Vagina (tissue), 2 donors: ENCODE measurements around the gene DMRT1.

ENCODE experiments used
- CTCF ChIP-seq, 3 experiments: fragments of 450-650 bp in 2 of 3; fragments of 200-600 bp in 1 of 3; sonication (generic) in 1 of 3; IDR thresholded peaks; one replicate each; pipeline ENCODE4 v1.5.1; 2017 to 2019; ENCODE audit warnings: antibody characterized with exemption in 3 of 3, mild to moderate bottlenecking in 2 of 3, moderate library complexity in 2 of 3
- POLR2A ChIP-seq, 2 donors: fragments of 450-650 bp; IDR thresholded peaks; one replicate each; pipeline ENCODE4 v1.6.1; 2017; ENCODE audit warnings: antibody characterized with exemption in 2 of 2, mild to moderate bottlenecking in 2 of 2, moderate library complexity in 2 of 2

- TF ChIP-seq CTCF (IDR thresholded peaks at IDR 0.05) (no peak), POLR2A (IDR thresholded peaks at IDR 0.05) (no peak)
Measured at GRCh38 chr9:970151-970996, 128.9 kb downstream of the DMRT1 start.
